GM06990 (cell line): ENCODE data around the gene DNAJC21.

Source experiments
- DNase-seq: peaks from one replicate; pipeline ENCODE4 v3.0.0-alpha.2; 2011; ENCODE audit not compliant: insufficient read length; ENCODE audit errors: extremely low read depth
- H3K27me3 ChIP-seq: replicated peaks from 2 replicates; pipeline ENCODE4 v1.6.0; 2011; ENCODE audit warnings: low read length; ENCODE audit not compliant: control insufficient read depth, insufficient read depth
- H3K36me3 ChIP-seq: 2 replicates; pipeline ENCODE4 v1.5.1; 2011; ENCODE audit warnings: low read length; ENCODE audit not compliant: control insufficient read depth, insufficient read depth
- H3K4me3 ChIP-seq: replicated peaks from 2 replicates; pipeline ENCODE4 v1.5.1; 2011; ENCODE audit warnings: low read depth, mild to moderate bottlenecking, control low read depth, low read length
- CTCF ChIP-seq: IDR thresholded peaks from 2 replicates; pipeline ENCODE4 v1.5.1; 2011; ENCODE audit warnings: low read length, control low read depth, mild to moderate bottlenecking, inconsistent platforms; ENCODE audit not compliant: insufficient read depth, poor library complexity, severe bottlenecking

The DNAJC21 gene

GRCh38 chr5:34892414-34892813 is 36.9 kb upstream of the DNAJC21 start:
- Histone ChIP-seq H3K4me3 (no peak overlapping the region), H3K27me3 (no peaks in the 10 kb centered on the region), H3K36me3 (no peaks in the 10 kb centered on the region)
- DNase-seq: no peak
- TF ChIP-seq CTCF: no peak

GRCh38 chr5:34894716-34895115 is 34.6 kb upstream of the DNAJC21 start:
- no peak for TF ChIP-seq CTCF
- Histone ChIP-seq H3K36me3 (no peaks in the 10 kb centered on the region), H3K27me3 (no peaks in the 10 kb centered on the region), H3K4me3 (no peak overlapping the region)
- no peak for DNase-seq

GRCh38 chr5:34895641-34896419 is 33.5 kb upstream of the DNAJC21 start:
- no peak for TF ChIP-seq CTCF
- Histone ChIP-seq H3K4me3 (no peak overlapping the region), H3K27me3 (no peaks in the 10 kb centered on the region), H3K36me3 (no peaks in the 10 kb centered on the region)
- DNase-seq: no peak

- TF ChIP-seq CTCF: no peak
- no peak for DNase-seq
- H3K27me3 ChIP-seq: no peaks in the 10 kb centered on the region
- no peak overlapping the region for H3K4me3 ChIP-seq
- H3K36me3 ChIP-seq: no peaks in the 10 kb centered on the region
Observed at GRCh38 chr5:34897646-34898045, 31.7 kb upstream of the DNAJC21 start.

GRCh38 chr5:34898258-34898895 is 31.0 kb upstream of the DNAJC21 start:
- peak; percentile 21 for DNase-seq
- Histone ChIP-seq H3K4me3 (no peak overlapping the region), H3K36me3 (no peaks in the 10 kb centered on the region), H3K27me3 (no peaks in the 10 kb centered on the region)
- TF ChIP-seq CTCF: peak; percentile 81
